GM12878 (cell line): Measurements from ENCODE around the gene MFN1. TPM values are rescaled to one million over a fixed set of nuclear protein-coding genes. Genes with fewer than 3 reads are reported as not detected.

Experiments used
- ATAC-seq: fragments of 200-7000 bp; cut with Tn5 transposase; 3 replicates; pipeline ENCODE4 v1.9.1; 2020; ENCODE audit warnings: mild to moderate bottlenecking, moderate library complexity
- BruUV-seq: library from RNA; stranded (reverse); fragments of 400-500 nt; replicated peaks from 2 replicates; lab custom pipeline; 2021; lab: Mats Ljungman, UMichigan
- CTCF ChIA-PET: fragments of 300-600 bp; sonication (Branson Sonifier 250); formaldehyde crosslinking; extraction: SDS; loops from one replicate; lab custom pipeline; 2021; ENCODE audit warnings: inconsistent platforms; lab: Yijun Ruan, JAX
- POLR2A ChIA-PET: fragments of 350-600 bp; formaldehyde crosslinking; extraction: SDS; loops from one replicate; lab custom pipeline; 2021; ENCODE audit warnings: inconsistent platforms; lab: Charles Lee
- RAD21 ChIA-PET: fragments of 300-600 bp; sonication (Branson Sonifier 250); formaldehyde crosslinking; loops from one replicate; lab custom pipeline; 2023; ENCODE audit warnings: antibody characterized with exemption; ENCODE audit not compliant: unreplicated experiment; lab: Charles Lee
- SMC1A ChIA-PET: fragments of 300-600 bp; sonication (Branson Sonifier 250); formaldehyde crosslinking; loops from one replicate; lab custom pipeline; 2023; ENCODE audit not compliant: unreplicated experiment, uncharacterized antibody; lab: Charles Lee
- DNase-seq: peaks from one replicate; pipeline ENCODE4 v3.0.0-alpha.2; 2011; ENCODE audit warnings: low read depth, low spot score
- FAIRE-seq: peaks from 3 replicates; lab custom pipeline; 2011; peaks lifted over from hg19 to GRCh38; lab: Jason Lieb, UNC
- H2AFZ ChIP-seq: 2 replicates; pipeline ENCODE4 v1.6.0; 2011; ENCODE audit warnings: low read depth, low read length, control low read depth; ENCODE audit not compliant: control insufficient read depth
- H3K27ac ChIP-seq: 2 replicates; pipeline ENCODE4 v1.5.1; 2011; ENCODE audit warnings: control low read depth; ENCODE audit not compliant: control insufficient read depth, insufficient read depth
- H3K27me3 ChIP-seq, 2 experiments: replicated peaks in 1 of 2; 2 replicates each; pipeline versions ENCODE4 v1.6.0 to v1.6.1; 2011; ENCODE audit warnings: low read length in 1 of 2; ENCODE audit not compliant: control insufficient read depth in 2 of 2, insufficient read depth in 2 of 2
- H3K36me3 ChIP-seq, 2 experiments: 2 replicates each; pipeline ENCODE4 v1.5.1; 2011; ENCODE audit warnings: low read length in 1 of 2; ENCODE audit not compliant: control insufficient read depth in 2 of 2, insufficient read depth in 2 of 2
- H3K4me1 ChIP-seq: 2 replicates; pipeline ENCODE4 v1.6.1; 2011; ENCODE audit warnings: mild to moderate bottlenecking, low read length, moderate library complexity, mixed read lengths; ENCODE audit not compliant: control insufficient read depth, insufficient read depth
- H3K4me2 ChIP-seq: 2 replicates; pipeline ENCODE4 v1.6.0; 2011; ENCODE audit warnings: control low read depth; ENCODE audit not compliant: control insufficient read depth, insufficient read depth
- H3K4me3 ChIP-seq: fragments of 200-600 bp; sonication (generic); 2 replicates; pipeline ENCODE4 v1.5.1; 2016
- H3K79me2 ChIP-seq: 2 replicates; pipeline ENCODE4 v1.6.0; 2011; ENCODE audit warnings: low read length; ENCODE audit not compliant: control insufficient read depth, insufficient read depth
- H3K9ac ChIP-seq: 2 replicates; pipeline ENCODE4 v1.8.0; 2011; ENCODE audit warnings: low read length, control low read depth, mixed read lengths; ENCODE audit not compliant: control insufficient read depth, insufficient read depth
- H3K9me3 ChIP-seq: replicated peaks from 3 replicates; pipeline ENCODE4 v1.5.1; 2011; ENCODE audit warnings: mild to moderate bottlenecking, low read length; ENCODE audit not compliant: control insufficient read depth, insufficient read depth
- H4K20me1 ChIP-seq: 2 replicates; pipeline ENCODE4 v1.6.0; 2011; ENCODE audit not compliant: control insufficient read depth, insufficient read depth
- ATF7 ChIP-seq: fragments of 450-650 bp; IDR thresholded peaks from 2 replicates; pipeline ENCODE4 v1.6.1; 2016; ENCODE audit warnings: low read depth, mild to moderate bottlenecking
- NR2F1 ChIP-seq: fragments of 450-650 bp; conservative IDR thresholded peaks from 2 replicates; pipeline ENCODE4 v1.6.1; 2017; ENCODE audit warnings: mild to moderate bottlenecking
- POLR2A ChIP-seq: IDR thresholded peaks from 2 replicates; pipeline ENCODE4 v1.6.1; 2011; ENCODE audit warnings: low read depth, mild to moderate bottlenecking, low read length
- POLR2AphosphoS2 ChIP-seq: IDR thresholded peaks from 2 replicates; pipeline ENCODE4 v1.6.1; 2011; ENCODE audit warnings: low read depth, mild to moderate bottlenecking, low read length, improper control_type of control experiment, moderate library complexity
- POU2F2 ChIP-seq: IDR thresholded peaks from 3 replicates; pipeline ENCODE4 v1.6.1; 2011; ENCODE audit warnings: low read depth, mild to moderate bottlenecking, low read length, borderline replicate concordance
- RUNX3 ChIP-seq: IDR thresholded peaks from 2 replicates; pipeline ENCODE4 v1.6.1; 2012; ENCODE audit warnings: low read length, inconsistent platforms
- TAF1 ChIP-seq: IDR thresholded peaks from 2 replicates; pipeline ENCODE4 v1.6.1; 2011; ENCODE audit warnings: mild to moderate bottlenecking, low read depth, low read length, borderline replicate concordance
- WGBS: methylation state at CpG from one replicate; pipeline ENCODE4 v1.1.6; 2016; ENCODE audit warnings: low lambda C conversion rate; ENCODE audit not compliant: insufficient replicate concordance, insufficient coverage; ENCODE audit errors: missing lambda C conversion rate; 5-methylcytosine and 5-hydroxymethylcytosine counted together
- in situ Hi-C: fragments of 300-500 bp; cut with MboI; formaldehyde crosslinking; loops from 9 replicates; pipeline ENCODE4 v1.14.3; 2018; ENCODE audit warnings: mixed read lengths
- intact Hi-C: fragments of 100-400 bp; cut with micrococcal nuclease; formaldehyde crosslinking; loops from one replicate; pipeline ENCODE4 v1.14.2; 2022; ENCODE audit not compliant: unreplicated experiment
- polyA plus RNA-seq, 11 experiments: library from polyadenylated mRNA; depleted of rRNA in 4 of 11; unstranded in 6 of 11; stranded (reverse) in 5 of 11; fragments of >200 nt; fragmentation: Nextera tagmentation in 4 of 11; fragmentation: Illumina TruSeq in 1 of 11; extraction: Ambion mirVana in 4 of 11; extraction: Trizol in 1 of 11; gene quantifications; 1 replicate in 1 of 11; 2 replicates in 10 of 11; pipeline versions ENCODE4 v1.2.1 to v1.2.3, GENCODE V29; 2011 to 2016; ENCODE audit warnings: inconsistent platforms in 2 of 11, missing spikeins in 2 of 11, low read depth in 1 of 11
- total RNA-seq, 4 experiments: library from RNA; depleted of rRNA in 3 of 4; stranded (reverse); fragments of >200 nt in 3 of 4; fragmentation: Illumina TruSeq in 1 of 4; extraction: Trizol in 1 of 4; gene quantifications; 2 replicates each; pipeline versions ENCODE4 v1.2.1 to v1.2.3, GENCODE V29; 2013 to 2021
- TF ChIP-seq, protein P1 (sequence below), 3 experiments: IDR thresholded peaks in 2 of 3; conservative IDR thresholded peaks in 1 of 3; 2 replicates each; pipeline ENCODE4 v1.5.1; 2011; ENCODE audit warnings: low read depth in 3 of 3, low read length in 3 of 3, mild to moderate bottlenecking in 3 of 3, control low read depth in 2 of 3, moderate library complexity in 2 of 3, inconsistent platforms in 1 of 3, mixed read lengths in 1 of 3; ENCODE audit not compliant: control insufficient read depth in 2 of 3, insufficient read depth in 1 of 3; ENCODE audit errors: extremely low read depth in 1 of 3
- TF ChIP-seq, protein P2 (sequence below): fragments of 450-650 bp; IDR thresholded peaks from 2 replicates; pipeline ENCODE4 v1.6.1; 2014; ENCODE audit warnings: mild to moderate bottlenecking
- TF ChIP-seq, protein P3 (sequence below): fragments of 450-650 bp; formaldehyde crosslinking; IDR thresholded peaks from 2 replicates; pipeline ENCODE4 v1.5.0; 2022; ENCODE audit warnings: mild to moderate bottlenecking, missing genetic modification characterization
- TF ChIP-seq, protein P4 (sequence below): IDR thresholded peaks from 2 replicates; pipeline ENCODE4 v1.6.1; 2012; ENCODE audit warnings: improper control_type of control experiment, low read depth, low read length; ENCODE audit not compliant: insufficient replicate concordance

Gene MFN1
- total and polyA plus RNA-seq, 10 of the 15 experiments (the other 5 are each of a cell fraction or from before 2014, with no cell fraction given), result 14.4 to 120 (median 39.8) TPM

DNA sequence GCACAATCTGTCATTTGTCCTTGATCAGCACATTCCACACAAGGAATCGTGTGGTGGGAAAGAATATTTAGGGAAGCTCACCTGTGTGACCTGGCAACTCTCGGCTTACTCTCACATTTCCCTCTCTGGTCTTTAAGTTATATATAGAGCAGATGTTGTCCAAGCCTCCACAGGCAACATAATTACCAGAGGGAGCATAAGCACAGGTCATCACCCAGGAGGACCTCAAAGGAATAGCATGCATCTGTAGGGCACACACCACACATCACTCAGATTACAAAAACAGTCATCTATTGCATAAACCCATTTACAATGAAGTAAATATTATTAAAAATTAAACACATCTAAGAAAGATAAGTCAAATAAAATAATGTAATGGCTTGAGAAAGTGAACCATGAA is 67.3 kb downstream of the MFN1 start (continued):
- TF ChIP-seq, protein P1, sequence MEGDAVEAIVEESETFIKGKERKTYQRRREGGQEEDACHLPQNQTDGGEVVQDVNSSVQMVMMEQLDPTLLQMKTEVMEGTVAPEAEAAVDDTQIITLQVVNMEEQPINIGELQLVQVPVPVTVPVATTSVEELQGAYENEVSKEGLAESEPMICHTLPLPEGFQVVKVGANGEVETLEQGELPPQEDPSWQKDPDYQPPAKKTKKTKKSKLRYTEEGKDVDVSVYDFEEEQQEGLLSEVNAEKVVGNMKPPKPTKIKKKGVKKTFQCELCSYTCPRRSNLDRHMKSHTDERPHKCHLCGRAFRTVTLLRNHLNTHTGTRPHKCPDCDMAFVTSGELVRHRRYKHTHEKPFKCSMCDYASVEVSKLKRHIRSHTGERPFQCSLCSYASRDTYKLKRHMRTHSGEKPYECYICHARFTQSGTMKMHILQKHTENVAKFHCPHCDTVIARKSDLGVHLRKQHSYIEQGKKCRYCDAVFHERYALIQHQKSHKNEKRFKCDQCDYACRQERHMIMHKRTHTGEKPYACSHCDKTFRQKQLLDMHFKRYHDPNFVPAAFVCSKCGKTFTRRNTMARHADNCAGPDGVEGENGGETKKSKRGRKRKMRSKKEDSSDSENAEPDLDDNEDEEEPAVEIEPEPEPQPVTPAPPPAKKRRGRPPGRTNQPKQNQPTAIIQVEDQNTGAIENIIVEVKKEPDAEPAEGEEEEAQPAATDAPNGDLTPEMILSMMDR (IDR thresholded peaks at IDR 0.05 in 2 of 3, conservative IDR thresholded peaks at IDR 0.05 in 1 of 3; ENCODE audit: control insufficient read depth in 2 of 3, extremely low read depth in 1 of 3, insufficient read depth in 1 of 3, low read depth in 3 of 3, low read length in 3 of 3), result no peak
- TF ChIP-seq, all 136 proteins: peak for 0

DNA sequence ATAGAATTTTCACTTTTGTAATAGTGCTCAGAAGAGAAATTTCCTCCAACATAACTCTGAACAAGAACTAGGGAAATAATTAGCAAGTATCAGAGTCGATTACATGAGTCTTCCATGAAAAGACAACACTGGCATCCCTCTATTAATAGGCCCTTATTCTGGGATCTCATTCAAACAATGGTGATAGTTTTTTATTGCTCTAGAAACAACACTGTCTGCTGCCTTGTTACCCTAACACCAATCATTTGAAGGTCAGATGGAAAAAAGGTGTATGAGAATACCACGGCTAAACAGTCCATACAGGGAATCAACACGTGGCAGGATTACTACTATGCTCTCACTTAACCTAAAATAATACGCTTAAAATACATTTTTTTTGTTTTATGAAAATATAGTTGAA is 67.9 kb downstream of the MFN1 start:
- no peak overlapping the region for H3K4me2 ChIP-seq
- no peaks in the 10 kb centered on the region for H4K20me1 ChIP-seq
- H3K27ac ChIP-seq, result no peak overlapping the region
- ChIA-PET RAD21 (no interaction called here), SMC1A (interaction anchor here (1.0 kb wide), 1 partner anchor 142 kb away, joined by 6 read pairs; no protein-coding TSS in a partner anchor), CTCF (no interaction called here), POLR2A (interaction anchor here (1.2 kb wide), 1 partner anchor 15 kb away, joined by 3 read pairs; no protein-coding TSS in a partner anchor)
- WGBS, result 99% methylated on average over 4 of the region's 4 CpGs
- no peaks in the 10 kb centered on the region for H3K79me2 ChIP-seq
- H3K27me3 ChIP-seq, result no peaks in the 10 kb centered on the region
- DNase-seq, result no peak
- in situ Hi-C loops, result no loop called here
- no peak overlapping the region for H3K9ac ChIP-seq
- FAIRE-seq, result no peak
- H3K4me1 ChIP-seq, result no peaks in the 10 kb centered on the region
- no peaks in the 10 kb centered on the region for H3K9me3 ChIP-seq
- BruUV-seq, result no TSS peak
- H2AFZ ChIP-seq, result no peak overlapping the region
- peaks cover 0 to 6% of the 10 kb centered on the region in 2 experiments; a peak in 1 of 4 replicates for H3K36me3 ChIP-seq
- no peak for ATAC-seq
- intact Hi-C loops, result no loop called here
- no peak overlapping the region for H3K4me3 ChIP-seq
- TF ChIP-seq POU2F2 (no peak), POLR2A (no peak), POLR2AphosphoS2 (no peak), TAF1 (no peak), RUNX3 (no peak), ATF7 (no peak), NR2F1 (no peak)
- TF ChIP-seq, protein P2, sequence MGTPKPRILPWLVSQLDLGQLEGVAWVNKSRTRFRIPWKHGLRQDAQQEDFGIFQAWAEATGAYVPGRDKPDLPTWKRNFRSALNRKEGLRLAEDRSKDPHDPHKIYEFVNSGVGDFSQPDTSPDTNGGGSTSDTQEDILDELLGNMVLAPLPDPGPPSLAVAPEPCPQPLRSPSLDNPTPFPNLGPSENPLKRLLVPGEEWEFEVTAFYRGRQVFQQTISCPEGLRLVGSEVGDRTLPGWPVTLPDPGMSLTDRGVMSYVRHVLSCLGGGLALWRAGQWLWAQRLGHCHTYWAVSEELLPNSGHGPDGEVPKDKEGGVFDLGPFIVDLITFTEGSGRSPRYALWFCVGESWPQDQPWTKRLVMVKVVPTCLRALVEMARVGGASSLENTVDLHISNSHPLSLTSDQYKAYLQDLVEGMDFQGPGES, result no peak
- TF ChIP-seq, protein P3, sequence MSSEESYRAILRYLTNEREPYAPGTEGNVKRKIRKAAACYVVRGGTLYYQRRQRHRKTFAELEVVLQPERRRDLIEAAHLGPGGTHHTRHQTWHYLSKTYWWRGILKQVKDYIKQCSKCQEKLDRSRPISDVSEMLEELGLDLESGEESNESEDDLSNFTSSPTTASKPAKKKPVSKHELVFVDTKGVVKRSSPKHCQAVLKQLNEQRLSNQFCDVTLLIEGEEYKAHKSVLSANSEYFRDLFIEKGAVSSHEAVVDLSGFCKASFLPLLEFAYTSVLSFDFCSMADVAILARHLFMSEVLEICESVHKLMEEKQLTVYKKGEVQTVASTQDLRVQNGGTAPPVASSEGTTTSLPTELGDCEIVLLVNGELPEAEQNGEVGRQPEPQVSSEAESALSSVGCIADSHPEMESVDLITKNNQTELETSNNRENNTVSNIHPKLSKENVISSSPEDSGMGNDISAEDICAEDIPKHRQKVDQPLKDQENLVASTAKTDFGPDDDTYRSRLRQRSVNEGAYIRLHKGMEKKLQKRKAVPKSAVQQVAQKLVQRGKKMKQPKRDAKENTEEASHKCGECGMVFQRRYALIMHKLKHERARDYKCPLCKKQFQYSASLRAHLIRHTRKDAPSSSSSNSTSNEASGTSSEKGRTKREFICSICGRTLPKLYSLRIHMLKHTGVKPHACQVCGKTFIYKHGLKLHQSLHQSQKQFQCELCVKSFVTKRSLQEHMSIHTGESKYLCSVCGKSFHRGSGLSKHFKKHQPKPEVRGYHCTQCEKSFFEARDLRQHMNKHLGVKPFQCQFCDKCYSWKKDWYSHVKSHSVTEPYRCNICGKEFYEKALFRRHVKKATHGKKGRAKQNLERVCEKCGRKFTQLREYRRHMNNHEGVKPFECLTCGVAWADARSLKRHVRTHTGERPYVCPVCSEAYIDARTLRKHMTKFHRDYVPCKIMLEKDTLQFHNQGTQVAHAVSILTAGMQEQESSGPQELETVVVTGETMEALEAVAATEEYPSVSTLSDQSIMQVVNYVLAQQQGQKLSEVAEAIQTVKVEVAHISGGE (CRISPR knock-in tag), result no peak
- TF ChIP-seq, protein P4, sequence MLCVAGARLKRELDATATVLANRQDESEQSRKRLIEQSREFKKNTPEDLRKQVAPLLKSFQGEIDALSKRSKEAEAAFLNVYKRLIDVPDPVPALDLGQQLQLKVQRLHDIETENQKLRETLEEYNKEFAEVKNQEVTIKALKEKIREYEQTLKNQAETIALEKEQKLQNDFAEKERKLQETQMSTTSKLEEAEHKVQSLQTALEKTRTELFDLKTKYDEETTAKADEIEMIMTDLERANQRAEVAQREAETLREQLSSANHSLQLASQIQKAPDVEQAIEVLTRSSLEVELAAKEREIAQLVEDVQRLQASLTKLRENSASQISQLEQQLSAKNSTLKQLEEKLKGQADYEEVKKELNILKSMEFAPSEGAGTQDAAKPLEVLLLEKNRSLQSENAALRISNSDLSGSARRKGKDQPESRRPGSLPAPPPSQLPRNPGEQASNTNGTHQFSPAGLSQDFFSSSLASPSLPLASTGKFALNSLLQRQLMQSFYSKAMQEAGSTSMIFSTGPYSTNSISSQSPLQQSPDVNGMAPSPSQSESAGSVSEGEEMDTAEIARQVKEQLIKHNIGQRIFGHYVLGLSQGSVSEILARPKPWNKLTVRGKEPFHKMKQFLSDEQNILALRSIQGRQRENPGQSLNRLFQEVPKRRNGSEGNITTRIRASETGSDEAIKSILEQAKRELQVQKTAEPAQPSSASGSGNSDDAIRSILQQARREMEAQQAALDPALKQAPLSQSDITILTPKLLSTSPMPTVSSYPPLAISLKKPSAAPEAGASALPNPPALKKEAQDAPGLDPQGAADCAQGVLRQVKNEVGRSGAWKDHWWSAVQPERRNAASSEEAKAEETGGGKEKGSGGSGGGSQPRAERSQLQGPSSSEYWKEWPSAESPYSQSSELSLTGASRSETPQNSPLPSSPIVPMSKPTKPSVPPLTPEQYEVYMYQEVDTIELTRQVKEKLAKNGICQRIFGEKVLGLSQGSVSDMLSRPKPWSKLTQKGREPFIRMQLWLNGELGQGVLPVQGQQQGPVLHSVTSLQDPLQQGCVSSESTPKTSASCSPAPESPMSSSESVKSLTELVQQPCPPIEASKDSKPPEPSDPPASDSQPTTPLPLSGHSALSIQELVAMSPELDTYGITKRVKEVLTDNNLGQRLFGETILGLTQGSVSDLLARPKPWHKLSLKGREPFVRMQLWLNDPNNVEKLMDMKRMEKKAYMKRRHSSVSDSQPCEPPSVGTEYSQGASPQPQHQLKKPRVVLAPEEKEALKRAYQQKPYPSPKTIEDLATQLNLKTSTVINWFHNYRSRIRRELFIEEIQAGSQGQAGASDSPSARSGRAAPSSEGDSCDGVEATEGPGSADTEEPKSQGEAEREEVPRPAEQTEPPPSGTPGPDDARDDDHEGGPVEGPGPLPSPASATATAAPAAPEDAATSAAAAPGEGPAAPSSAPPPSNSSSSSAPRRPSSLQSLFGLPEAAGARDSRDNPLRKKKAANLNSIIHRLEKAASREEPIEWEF, result no peak
